Activated CD4-positive, alpha-beta T cell treated with anti-CD3 and anti-CD28 coated beads, Interleukin-2, amount 10 ng/mL, durations not matched to agents 24 days and 14 days (primary cell): ENCODE measurements around the gene CD4. TPM values are rescaled to one million over a fixed set of nuclear protein-coding genes. Genes with fewer than 3 reads are reported as not detected.

Experiments used
- DNase-seq: peaks from one replicate; pipeline ENCODE4 v3.0.0; 2022
- H3K27ac Mint-ChIP-seq: one replicate; pipeline ENCODE4 v1.8.0; 2022; ENCODE audit warnings: mild to moderate bottlenecking, mixed read lengths
- H3K27me3 Mint-ChIP-seq: one replicate; pipeline ENCODE4 v1.8.0; 2022; ENCODE audit warnings: mixed read lengths
- H3K36me3 Mint-ChIP-seq: one replicate; pipeline ENCODE4 v1.8.0; 2022; ENCODE audit warnings: low read depth, mild to moderate bottlenecking, mixed read lengths
- H3K4me1 Mint-ChIP-seq: one replicate; pipeline ENCODE4 v1.8.0; 2021; ENCODE audit warnings: mixed read lengths
- H3K4me3 Mint-ChIP-seq: one replicate; pipeline ENCODE4 v1.8.0; 2022; ENCODE audit warnings: mild to moderate bottlenecking, moderate library complexity, mixed read lengths
- H3K9me3 Mint-ChIP-seq: one replicate; pipeline ENCODE4 v1.8.0; 2021; ENCODE audit warnings: mixed read lengths
- intact Hi-C: fragments of 100-400 bp; cut with micrococcal nuclease; formaldehyde crosslinking; loops from one replicate; pipeline ENCODE4 v1.15.1; 2023
- total RNA-seq: library from RNA; stranded (reverse); gene quantifications from 2 replicates; pipeline ENCODE4 v1.2.3, GENCODE V29; 2022

The CD4 gene
- total RNA-seq, 1 donor from 2014 or later, result 271 TPM

DNA sequence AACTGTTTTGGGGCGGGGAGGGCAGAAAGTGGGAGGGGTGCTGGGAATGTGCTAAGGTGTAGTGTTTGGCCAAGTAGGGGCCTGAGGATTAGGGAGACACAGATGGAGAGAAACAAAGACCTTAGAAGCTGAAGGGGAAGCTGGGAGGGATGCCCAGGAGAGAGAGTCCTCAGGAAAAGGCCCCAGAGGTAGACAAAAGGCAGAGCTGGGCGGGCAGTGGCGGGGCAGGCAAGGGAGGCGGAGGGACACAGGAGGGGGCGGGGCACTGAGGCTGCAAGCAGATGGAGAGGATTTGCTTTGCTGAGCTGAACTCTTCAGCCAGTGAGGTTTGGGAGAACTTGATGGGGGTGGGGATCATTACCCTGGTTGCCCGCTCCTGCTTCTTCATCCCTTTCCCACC is 20.3 kb upstream of the CD4 start:
- peak overlapping the region; percentile 86 for H3K4me3 Mint-ChIP-seq
- H3K9me3 Mint-ChIP-seq, result no peaks in the 10 kb centered on the region
- peaks cover 36% of the 10 kb centered on the region for H3K36me3 Mint-ChIP-seq
- H3K4me1 Mint-ChIP-seq, result peaks cover 59% of the 10 kb centered on the region
- peaks cover 6% of the 10 kb centered on the region for H3K27me3 Mint-ChIP-seq
- intact Hi-C loops, result loop anchor here (5.0 kb wide), 1 partner anchor 58 kb away; the partner anchor contains the start of gene P3H3
- H3K27ac Mint-ChIP-seq, result peak overlapping the region; percentile 5
- no peak for DNase-seq

DNA sequence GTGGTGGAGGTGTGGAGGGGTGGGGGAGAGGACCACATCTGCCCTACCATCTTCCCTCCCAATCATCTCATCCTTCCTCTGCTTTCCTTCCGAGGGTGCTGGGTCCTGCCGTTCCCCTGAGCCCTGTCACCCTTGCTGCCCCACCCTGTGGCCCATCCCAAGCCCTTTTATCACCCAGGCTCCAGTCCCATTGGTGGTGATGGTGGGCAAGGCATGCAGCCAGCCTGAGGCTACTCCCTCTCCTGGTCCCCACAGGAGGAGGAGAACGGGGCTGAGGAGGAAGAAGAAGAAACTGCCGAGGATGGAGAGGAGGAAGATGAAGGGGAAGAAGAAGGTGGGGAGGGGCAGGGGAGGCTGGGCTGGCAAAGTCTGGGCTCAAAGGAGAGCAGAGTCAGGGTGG is 19.7 kb upstream of the CD4 start:
- intact Hi-C loops, result loop anchor here (5.0 kb wide), 1 partner anchor 58 kb away; the partner anchor contains the start of gene P3H3
- H3K27me3 Mint-ChIP-seq, result peaks cover 3% of the 10 kb centered on the region
- H3K27ac Mint-ChIP-seq, result peak overlapping the region; percentile 42
- no peaks in the 10 kb centered on the region for H3K9me3 Mint-ChIP-seq
- peak overlapping the region; percentile 86 for H3K4me3 Mint-ChIP-seq
- DNase-seq, result no peak
- peaks cover 58% of the 10 kb centered on the region for H3K4me1 Mint-ChIP-seq
- peaks cover 43% of the 10 kb centered on the region for H3K36me3 Mint-ChIP-seq

DNA sequence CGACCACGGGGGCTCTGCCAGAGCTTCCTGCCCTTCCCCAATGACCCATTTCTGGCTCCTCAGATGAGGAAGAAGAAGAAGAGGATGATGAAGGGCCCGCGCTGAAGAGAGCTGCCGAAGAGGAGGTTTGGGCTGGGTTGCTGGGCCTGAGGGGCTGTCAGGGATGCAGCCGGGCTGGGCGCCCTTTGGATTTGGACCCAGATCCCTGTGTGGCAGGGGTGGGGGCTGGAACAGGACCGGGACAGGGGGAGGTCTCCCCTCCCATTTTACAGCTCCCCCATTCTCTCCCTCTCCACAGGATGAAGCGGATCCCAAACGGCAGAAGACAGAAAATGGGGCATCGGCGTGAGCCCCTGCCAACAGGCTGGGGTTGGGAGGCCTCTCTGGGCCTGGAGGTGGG is 19.2 kb upstream of the CD4 start:
- no peak for DNase-seq
- Mint-ChIP-seq H3K4me3 (peak overlapping the region; percentile 25), H3K27me3 (peaks cover 3% of the 10 kb centered on the region), H3K4me1 (peaks cover 60% of the 10 kb centered on the region), H3K36me3 (peaks cover 47% of the 10 kb centered on the region), H3K27ac (peak overlapping the region; percentile 42), H3K9me3 (no peaks in the 10 kb centered on the region)
- intact Hi-C loops, result no loop called here

DNA sequence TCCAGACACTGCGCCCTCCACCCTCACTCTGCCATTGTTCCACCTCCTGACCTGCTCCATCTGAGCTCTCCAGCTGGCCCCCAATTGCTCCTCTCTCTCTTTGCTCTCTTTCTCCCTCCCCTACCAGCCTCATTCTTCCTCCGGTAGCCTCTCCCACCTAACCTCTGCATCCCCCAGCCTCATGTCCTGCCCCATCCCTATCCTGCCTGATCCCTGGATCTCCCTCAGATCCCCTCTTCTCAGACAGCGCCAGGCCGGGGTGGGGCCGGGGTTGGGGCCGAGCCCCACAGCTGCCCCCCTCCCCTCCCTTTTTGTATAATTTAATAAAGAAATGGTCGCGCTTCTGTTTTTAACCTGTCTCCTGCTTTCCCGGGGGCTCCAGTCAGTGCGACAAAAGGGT is 18.7 kb upstream of the CD4 start:
- H3K27ac Mint-ChIP-seq, result peak overlapping the region; percentile 90
- H3K4me1 Mint-ChIP-seq, result peaks cover 60% of the 10 kb centered on the region
- peaks cover 52% of the 10 kb centered on the region for H3K36me3 Mint-ChIP-seq
- H3K9me3 Mint-ChIP-seq, result no peaks in the 10 kb centered on the region
- no peak for DNase-seq
- peak overlapping the region; percentile 46 for H3K4me3 Mint-ChIP-seq
- intact Hi-C loops, result no loop called here
- H3K27me3 Mint-ChIP-seq, result no peaks in the 10 kb centered on the region

DNA sequence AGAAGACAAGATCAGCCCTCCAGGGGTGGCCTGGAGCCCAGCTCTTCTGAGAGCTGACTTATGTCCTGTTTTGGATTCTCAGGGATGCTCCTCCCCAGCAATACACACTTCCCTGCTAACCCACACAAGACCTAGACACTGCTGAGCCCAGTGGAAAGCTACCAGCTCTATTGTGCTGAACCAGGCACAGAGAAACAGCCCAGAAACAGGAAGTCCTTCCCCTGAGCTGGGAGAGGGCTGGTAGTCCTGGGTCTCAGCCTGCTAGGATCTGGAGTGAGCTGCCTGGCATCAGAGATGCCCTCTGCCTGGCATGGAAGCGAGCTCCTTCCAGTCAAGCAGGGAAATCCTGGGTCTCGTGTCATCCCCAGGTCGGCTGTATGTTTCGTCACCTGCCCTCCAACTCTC is 18.2 kb upstream of the CD4 start:
- no peaks in the 10 kb centered on the region for H3K9me3 Mint-ChIP-seq
- H3K4me3 Mint-ChIP-seq, result peak overlapping the region; percentile 83
- intact Hi-C loops, result no loop called here
- peaks cover 62% of the 10 kb centered on the region for H3K4me1 Mint-ChIP-seq
- peaks cover 57% of the 10 kb centered on the region for H3K36me3 Mint-ChIP-seq
- H3K27me3 Mint-ChIP-seq, result no peaks in the 10 kb centered on the region
- H3K27ac Mint-ChIP-seq, result peak overlapping the region; percentile 90
- no peak for DNase-seq

DNA sequence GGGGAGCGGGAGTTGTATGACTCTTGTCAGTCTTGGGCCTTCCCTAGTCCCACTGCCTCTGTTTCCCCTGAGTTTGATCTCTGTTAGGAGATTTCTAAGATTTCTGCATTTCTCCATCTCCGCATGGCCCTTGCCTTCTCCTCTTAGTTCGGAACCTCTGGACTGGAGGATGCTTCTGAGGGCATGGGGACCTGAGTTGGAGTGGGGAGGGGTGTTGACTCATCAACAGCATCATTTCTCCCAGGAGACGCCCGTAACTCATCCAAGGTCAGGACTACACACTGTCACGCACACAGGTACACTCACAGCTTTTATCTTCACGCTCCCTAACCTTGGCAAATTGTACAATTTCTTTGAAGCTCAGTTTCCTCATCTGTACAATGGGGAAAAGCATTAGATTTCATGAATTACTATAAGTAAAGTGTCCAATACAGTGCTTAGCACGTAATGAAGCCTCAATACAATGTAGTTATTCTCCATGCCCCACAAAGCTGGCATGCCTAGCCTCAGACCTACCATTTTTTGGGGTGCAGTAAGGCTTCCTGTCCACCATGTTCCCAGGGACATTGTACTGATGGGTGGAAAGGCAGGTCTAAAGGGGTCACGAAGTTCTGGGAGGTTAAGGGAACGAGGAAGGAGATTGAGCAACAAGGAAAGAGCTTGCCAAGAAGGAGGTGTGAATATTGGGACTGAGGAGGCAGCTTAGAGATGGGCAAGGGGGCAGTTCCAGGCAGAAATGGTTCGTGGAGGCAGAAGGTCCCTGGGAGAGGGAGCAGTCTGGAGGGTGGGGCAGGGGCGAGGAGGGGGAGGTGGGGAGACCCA is 17.6 kb upstream of the CD4 start:
- Mint-ChIP-seq H3K27ac (peak overlapping the region; percentile 90), H3K9me3 (no peaks in the 10 kb centered on the region), H3K27me3 (no peaks in the 10 kb centered on the region), H3K4me1 (peaks cover 67% of the 10 kb centered on the region), H3K4me3 (peak overlapping the region; percentile 83), H3K36me3 (peaks cover 63% of the 10 kb centered on the region)
- intact Hi-C loops, result loop anchor here (1.0 kb wide), 1 partner anchor 9 kb away; no protein-coding TSS in a partner anchor
- no peak for DNase-seq

DNA sequence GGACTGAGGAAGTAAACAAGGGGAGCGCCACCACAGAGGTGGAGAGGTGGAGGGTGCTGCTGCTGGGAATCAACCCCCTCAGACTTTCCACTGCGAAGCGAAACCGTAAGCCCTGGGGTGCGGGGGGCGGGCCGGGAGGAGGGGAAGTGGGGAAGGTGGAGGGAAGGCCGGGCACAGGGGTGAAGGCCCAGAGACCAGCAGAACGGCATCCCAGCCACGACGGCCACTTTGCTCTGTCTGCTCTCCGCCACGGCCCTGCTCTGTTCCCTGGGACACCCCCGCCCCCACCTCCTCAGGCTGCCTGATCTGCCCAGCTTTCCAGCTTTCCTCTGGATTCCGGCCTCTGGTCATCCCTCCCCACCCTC is 17.0 kb upstream of the CD4 start, which contains the start of gene LAG3:
TSS of gene LAG3 (plus strand) at position 190 of the 365 bp plus-strand sequence. CDS start 333 bp downstream, outside the sequence.
- Mint-ChIP-seq H3K4me1 (peaks cover 68% of the 10 kb centered on the region), H3K4me3 (peak within 1 kb of the TSS; percentile 83), H3K27ac (peak within 1 kb of the TSS; percentile 90), H3K27me3 (no peaks in the 10 kb centered on the region), H3K36me3 (peaks cover 66% of the 10 kb centered on the region), H3K9me3 (no peaks in the 10 kb centered on the region)
- intact Hi-C loops, result loop anchor here (1.0 kb wide), 1 partner anchor 8 kb away; no protein-coding TSS in a partner anchor
- DNase-seq, result peak; percentile 87

DNA sequence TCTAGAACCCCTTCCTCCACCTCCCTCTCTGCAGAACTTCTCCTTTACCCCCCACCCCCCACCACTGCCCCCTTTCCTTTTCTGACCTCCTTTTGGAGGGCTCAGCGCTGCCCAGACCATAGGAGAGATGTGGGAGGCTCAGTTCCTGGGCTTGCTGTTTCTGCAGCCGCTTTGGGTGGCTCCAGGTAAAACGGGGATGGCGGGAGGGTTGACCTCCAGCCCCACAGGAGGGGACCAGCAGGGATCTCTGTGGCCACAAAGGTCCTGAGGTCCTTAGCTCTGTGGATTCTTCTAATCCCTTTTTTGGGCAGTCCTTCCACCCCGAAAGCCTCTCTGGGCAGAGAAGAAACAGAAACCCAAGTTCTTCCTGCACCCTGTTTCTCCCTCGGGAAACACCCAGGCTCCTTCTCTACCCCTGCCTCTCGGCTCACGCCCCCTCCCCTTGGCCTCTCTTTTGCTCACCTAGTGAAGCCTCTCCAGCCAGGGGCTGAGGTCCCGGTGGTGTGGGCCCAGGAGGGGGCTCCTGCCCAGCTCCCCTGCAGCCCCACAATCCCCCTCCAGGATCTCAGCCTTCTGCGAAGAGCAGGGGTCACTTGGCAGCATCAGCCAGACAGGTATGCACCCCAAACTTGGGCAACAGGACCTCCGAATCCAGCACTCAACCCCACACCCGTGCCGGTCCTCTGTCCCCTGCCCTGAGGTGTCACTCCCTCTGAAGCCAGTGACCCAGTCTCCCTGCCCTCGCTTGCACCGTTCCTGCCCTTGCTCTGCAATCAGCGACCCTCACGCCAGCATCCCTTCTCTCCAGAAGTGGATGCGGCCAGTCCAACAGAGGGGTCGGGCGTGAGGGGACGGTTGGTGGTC is 16.4 kb upstream of the CD4 start:
- intact Hi-C loops, result loop anchor here (1.0 kb wide), 1 partner anchor 7 kb away; no protein-coding TSS in a partner anchor
- H3K4me3 Mint-ChIP-seq, result peak overlapping the region; percentile 83
- no peaks in the 10 kb centered on the region for H3K27me3 Mint-ChIP-seq
- H3K27ac Mint-ChIP-seq, result peak overlapping the region; percentile 90
- DNase-seq, result peak; percentile 72
- peaks cover 68% of the 10 kb centered on the region for H3K36me3 Mint-ChIP-seq
- H3K4me1 Mint-ChIP-seq, result peaks cover 69% of the 10 kb centered on the region
- H3K9me3 Mint-ChIP-seq, result no peaks in the 10 kb centered on the region

DNA sequence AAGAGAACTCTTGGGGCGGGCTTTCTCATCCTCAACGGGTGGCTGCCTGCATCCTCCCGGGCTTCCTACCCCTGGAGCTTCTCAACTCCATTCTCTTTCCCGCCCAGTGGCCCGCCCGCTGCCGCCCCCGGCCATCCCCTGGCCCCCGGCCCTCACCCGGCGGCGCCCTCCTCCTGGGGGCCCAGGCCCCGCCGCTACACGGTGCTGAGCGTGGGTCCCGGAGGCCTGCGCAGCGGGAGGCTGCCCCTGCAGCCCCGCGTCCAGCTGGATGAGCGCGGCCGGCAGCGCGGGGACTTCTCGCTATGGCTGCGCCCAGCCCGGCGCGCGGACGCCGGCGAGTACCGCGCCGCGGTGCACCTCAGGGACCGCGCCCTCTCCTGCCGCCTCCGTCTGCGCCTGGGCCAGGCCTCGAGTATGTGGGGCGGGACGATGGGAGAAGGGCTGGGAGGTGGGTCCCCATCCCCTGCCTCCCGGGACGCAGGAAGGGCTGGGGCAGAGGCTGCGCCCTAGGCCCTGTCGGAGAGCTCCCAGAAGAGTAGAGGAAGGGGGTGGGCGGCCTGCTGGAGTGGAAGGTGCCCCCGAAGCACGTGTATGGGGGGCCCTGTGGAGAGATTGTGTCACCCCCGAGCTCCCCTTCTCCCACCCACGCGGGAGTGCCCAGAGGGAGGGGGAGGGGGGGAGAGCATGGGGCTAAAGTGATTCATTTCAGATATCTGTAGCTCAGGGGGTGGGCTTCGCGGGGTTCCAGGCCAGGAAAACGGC is 15.6 kb upstream of the CD4 start:
- Mint-ChIP-seq H3K4me1 (peaks cover 69% of the 10 kb centered on the region), H3K36me3 (peaks cover 75% of the 10 kb centered on the region), H3K9me3 (no peaks in the 10 kb centered on the region), H3K27me3 (no peaks in the 10 kb centered on the region), H3K27ac (peak overlapping the region; percentile 90), H3K4me3 (peak overlapping the region; percentile 83)
- intact Hi-C loops, result no loop called here
- DNase-seq, result peak; percentile 79

DNA sequence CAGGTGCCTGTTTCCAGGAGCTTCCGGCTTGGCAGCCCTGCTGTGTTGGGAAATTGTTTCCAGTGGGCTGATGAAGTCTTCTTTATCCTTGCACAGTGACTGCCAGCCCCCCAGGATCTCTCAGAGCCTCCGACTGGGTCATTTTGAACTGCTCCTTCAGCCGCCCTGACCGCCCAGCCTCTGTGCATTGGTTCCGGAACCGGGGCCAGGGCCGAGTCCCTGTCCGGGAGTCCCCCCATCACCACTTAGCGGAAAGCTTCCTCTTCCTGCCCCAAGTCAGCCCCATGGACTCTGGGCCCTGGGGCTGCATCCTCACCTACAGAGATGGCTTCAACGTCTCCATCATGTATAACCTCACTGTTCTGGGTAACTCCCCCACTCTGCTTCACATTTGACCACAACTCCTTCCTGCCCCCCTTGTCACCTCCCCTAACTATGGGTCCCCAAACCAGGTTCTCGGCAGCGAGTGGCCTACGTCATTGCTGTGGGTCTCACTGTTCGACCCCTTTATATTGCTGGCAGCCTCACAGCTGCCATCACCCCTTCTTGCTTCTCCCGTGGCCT is 14.7 kb upstream of the CD4 start:
- Mint-ChIP-seq H3K36me3 (peaks cover 73% of the 10 kb centered on the region), H3K9me3 (no peaks in the 10 kb centered on the region), H3K27me3 (no peaks in the 10 kb centered on the region), H3K4me1 (peaks cover 71% of the 10 kb centered on the region), H3K4me3 (peak overlapping the region; percentile 83), H3K27ac (peak overlapping the region; percentile 75)
- DNase-seq, result no peak
- intact Hi-C loops, result loop anchor here (1.0 kb wide), 1 partner anchor 8 kb away; the partner anchor contains the start of gene PTMS

DNA sequence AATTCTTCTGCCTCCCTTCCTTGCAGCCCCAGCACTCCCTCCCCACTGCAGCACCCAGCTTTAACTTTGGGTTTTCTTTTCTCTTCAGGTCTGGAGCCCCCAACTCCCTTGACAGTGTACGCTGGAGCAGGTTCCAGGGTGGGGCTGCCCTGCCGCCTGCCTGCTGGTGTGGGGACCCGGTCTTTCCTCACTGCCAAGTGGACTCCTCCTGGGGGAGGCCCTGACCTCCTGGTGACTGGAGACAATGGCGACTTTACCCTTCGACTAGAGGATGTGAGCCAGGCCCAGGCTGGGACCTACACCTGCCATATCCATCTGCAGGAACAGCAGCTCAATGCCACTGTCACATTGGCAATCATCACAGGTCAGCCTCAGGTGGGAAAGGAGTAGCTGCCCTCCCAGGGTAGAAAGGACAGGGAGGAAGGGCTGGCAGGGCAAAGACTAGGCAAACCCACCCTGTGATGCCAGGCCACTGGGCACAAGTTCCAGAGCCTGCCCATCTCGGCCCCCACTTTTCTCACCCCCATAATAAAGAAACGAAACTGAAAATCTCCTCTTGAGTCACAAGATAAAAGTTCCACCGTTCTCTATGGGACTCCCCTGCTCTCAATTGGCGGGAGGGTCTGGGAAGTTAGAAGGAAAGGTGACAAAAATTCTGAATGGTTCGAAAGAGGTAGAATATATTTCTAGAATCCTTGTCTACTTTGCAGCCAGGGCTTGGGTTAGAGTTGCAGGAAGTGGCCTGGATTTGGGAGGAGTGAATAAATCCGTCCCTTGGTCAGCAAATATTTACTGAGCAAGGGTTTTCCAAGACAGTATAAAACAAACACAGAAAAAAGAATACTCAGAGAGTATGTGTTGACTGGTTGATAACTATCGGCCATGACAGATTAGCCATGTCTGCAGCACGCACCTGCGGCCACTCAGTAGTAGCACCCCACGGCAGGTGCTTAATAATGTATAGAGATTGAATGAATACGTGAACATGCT is 13.8 kb upstream of the CD4 start:
- no peak for DNase-seq
- H3K36me3 Mint-ChIP-seq, result peaks cover 68% of the 10 kb centered on the region
- peak overlapping the region; percentile 83 for H3K4me3 Mint-ChIP-seq
- intact Hi-C loops, result loop anchor here (1.0 kb wide), 1 partner anchor 9 kb away; the partner anchor contains the start of gene PTMS
- peaks cover 73% of the 10 kb centered on the region for H3K4me1 Mint-ChIP-seq
- no peaks in the 10 kb centered on the region for H3K9me3 Mint-ChIP-seq
- H3K27ac Mint-ChIP-seq, result peak overlapping the region; percentile 75
- H3K27me3 Mint-ChIP-seq, result no peaks in the 10 kb centered on the region

DNA sequence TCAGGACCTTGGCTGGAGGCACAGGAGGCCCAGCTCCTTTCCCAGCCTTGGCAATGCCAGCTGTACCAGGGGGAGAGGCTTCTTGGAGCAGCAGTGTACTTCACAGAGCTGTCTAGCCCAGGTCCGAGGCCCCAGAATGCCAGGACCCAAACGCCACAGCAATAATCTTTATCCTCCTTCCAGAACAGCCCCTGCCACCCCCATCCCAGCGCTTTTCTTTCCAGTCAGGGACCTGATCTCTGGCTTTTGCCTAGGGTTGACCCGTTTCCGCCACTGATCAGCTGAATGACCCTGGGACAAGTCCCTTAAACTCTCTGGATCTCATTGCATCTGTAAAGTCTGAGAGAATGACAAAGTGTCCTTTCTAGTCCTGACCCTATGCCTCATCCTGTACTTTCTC is 11.9 kb upstream of the CD4 start:
- Mint-ChIP-seq H3K36me3 (peaks cover 55% of the 10 kb centered on the region), H3K4me1 (peaks cover 66% of the 10 kb centered on the region), H3K4me3 (peak overlapping the region; percentile 84), H3K9me3 (no peaks in the 10 kb centered on the region), H3K27ac (peak overlapping the region; percentile 6), H3K27me3 (no peaks in the 10 kb centered on the region)
- no peak for DNase-seq
- intact Hi-C loops, result no loop called here
